Gastroesophageal sphincter (tissue), 4 donors: ENCODE measurements around the gene IFI6. TPM values are rescaled to one million over a fixed set of nuclear protein-coding genes. Genes with fewer than 3 reads are reported as not detected.

ENCODE experiments used
- ATAC-seq: fragments of 150-250 bp; one replicate; pipeline ENCODE4 v1.9.1; 2016; ENCODE audit warnings: mild to moderate bottlenecking, moderate library complexity
- H3K27ac ChIP-seq, 4 donors: fragments of 200-600 bp; sonication (generic) in 3 of 4; 1 replicate in 3 of 4; 2 replicates in 1 of 4; pipeline ENCODE4 v1.5.1; 2016 to 2019
- H3K27me3 ChIP-seq: fragments of 200-600 bp; sonication (generic); one replicate; pipeline ENCODE4 v1.5.1; 2019
- H3K36me3 ChIP-seq, 2 donors: fragments of 200-600 bp; sonication (generic); one replicate each; pipeline ENCODE4 v1.5.1; 2019; ENCODE audit warnings: control low read depth in 1 of 2
- H3K4me1 ChIP-seq, 3 donors: fragments of 200-600 bp; sonication (generic); 1 replicate in 2 of 3; 2 replicates in 1 of 3; pipeline ENCODE4 v1.5.1; 2016 to 2019; ENCODE audit warnings: control low read depth in 2 of 3
- H3K4me3 ChIP-seq, 2 donors: fragments of 200-600 bp; sonication (generic); one replicate each; pipeline ENCODE4 v1.5.1; 2019; ENCODE audit warnings: mild to moderate bottlenecking in 1 of 2, moderate library complexity in 1 of 2
- H3K9me3 ChIP-seq, 3 donors: fragments of 200-600 bp; sonication (generic); one replicate each; pipeline ENCODE4 v1.5.1; 2017 to 2019; ENCODE audit warnings: control low read depth in 2 of 3
- CTCF ChIP-seq, 4 experiments: fragments of 200-600 bp in 2 of 4; fragments of 450-650 bp in 2 of 4; sonication (generic) in 1 of 4; IDR thresholded peaks; one replicate each; pipeline ENCODE4 v1.5.1; 2017 to 2019; ENCODE audit warnings: antibody characterized with exemption in 4 of 4, mild to moderate bottlenecking in 2 of 4, moderate library complexity in 2 of 4
- EP300 ChIP-seq: sonication (generic); formaldehyde crosslinking; IDR thresholded peaks from one replicate; pipeline ENCODE4 v1.6.1; 2017; ENCODE audit warnings: antibody characterized with exemption, mild to moderate bottlenecking
- POLR2A ChIP-seq, 2 donors: fragments of 450-650 bp; IDR thresholded peaks; one replicate each; pipeline ENCODE4 v1.6.1; 2017; ENCODE audit warnings: antibody characterized with exemption in 2 of 2, mild to moderate bottlenecking in 2 of 2, moderate library complexity in 1 of 2
- POLR2AphosphoS5 ChIP-seq: sonication (generic); formaldehyde crosslinking; IDR thresholded peaks from one replicate; pipeline ENCODE4 v1.6.1; 2017; ENCODE audit warnings: antibody characterized with exemption
- WGBS, 2 donors: methylation state at CpG; one replicate each; pipeline ENCODE4 v1.1.5; 2018; ENCODE audit warnings: low coverage in 1 of 2; 5-methylcytosine and 5-hydroxymethylcytosine counted together
- total RNA-seq, 4 donors: library from RNA; depleted of rRNA; stranded (reverse); fragments of >200 nt; gene quantifications; one replicate each; pipeline ENCODE4 v1.1.0, GENCODE V29; 2016

IFI6 gene
- total RNA-seq, 4 donors from 2014 or later, result 28.5 to 98.5 (median 55.1) TPM

- H3K27ac ChIP-seq, result no peak overlapping the region
- no peak for ATAC-seq
Observed at GRCh38 chr1:27689423-27690173, 17.6 kb upstream of the IFI6 start.

GRCh38 chr1:27687906-27688305 is 15.9 kb upstream of the IFI6 start:
- H3K4me1 ChIP-seq, result no peaks in the 10 kb centered on the region
- TF ChIP-seq POLR2AphosphoS5 (no peak), EP300 (no peak), CTCF (IDR thresholded peaks at IDR 0.05) (no peak), POLR2A (IDR thresholded peaks at IDR 0.05) (no peak)
- H3K27ac ChIP-seq, result no peak overlapping the region
- H3K4me3 ChIP-seq, result no peak overlapping the region
- no peaks in the 10 kb centered on the region for H3K9me3 ChIP-seq
- no peak for ATAC-seq
- 87 to 92% methylated on average over 2 to 4 of the region's 5 CpGs for WGBS, 2 donors
- peaks cover 14% of the 10 kb centered on the region for H3K27me3 ChIP-seq
- no peaks in the 10 kb centered on the region for H3K36me3 ChIP-seq

More at GRCh38 chr1:27689423-27690173, 17.6 kb upstream of the IFI6 start:
- 31 to 37% methylated on average over 3 to 4 of the region's 4 CpGs for WGBS, 2 donors
- H3K27me3 ChIP-seq, result peaks cover 14% of the 10 kb centered on the region
- no peaks in the 10 kb centered on the region for H3K36me3 ChIP-seq
- no peaks in the 10 kb centered on the region for H3K4me1 ChIP-seq
- H3K4me3 ChIP-seq, result no peak overlapping the region
- H3K9me3 ChIP-seq, result no peaks in the 10 kb centered on the region
- TF ChIP-seq CTCF (IDR thresholded peaks at IDR 0.05) (no peak), EP300 (no peak), POLR2AphosphoS5 (no peak), POLR2A (IDR thresholded peaks at IDR 0.05) (no peak)

- Histone ChIP-seq H3K27me3 (peaks cover 14% of the 10 kb centered on the region), H3K27ac (no peak overlapping the region), H3K9me3 (peaks cover 0 to 11% (median 0%) of the 10 kb centered on the region in 3 donors), H3K36me3 (no peaks in the 10 kb centered on the region), H3K4me3 (no peak overlapping the region), H3K4me1 (no peaks in the 10 kb centered on the region)
- ATAC-seq, result no peak
- no peak for TF ChIP-seq POLR2AphosphoS5
- no peak for TF ChIP-seq EP300
- no peak for TF ChIP-seq CTCF (IDR thresholded peaks at IDR 0.05)
- no peak for TF ChIP-seq POLR2A (IDR thresholded peaks at IDR 0.05)
- 59% methylated on average over 5 of the region's 21 CpGs; no CpG with 5 or more reads in 1 of the 2 donors for WGBS, 2 donors
Observed at GRCh38 chr1:27686223-27686990, 14.4 kb upstream of the IFI6 start.

- no peak for ATAC-seq
- H3K27me3 ChIP-seq, result peaks cover 14% of the 10 kb centered on the region
- TF ChIP-seq CTCF (IDR thresholded peaks at IDR 0.05) (no peak), POLR2AphosphoS5 (no peak)
Observed at GRCh38 chr1:27684176-27684575, 12.2 kb upstream of the IFI6 start.

More at GRCh38 chr1:27684176-27684575, 12.2 kb upstream of the IFI6 start:
- Histone ChIP-seq H3K4me1 (no peaks in the 10 kb centered on the region), H3K4me3 (no peak overlapping the region), H3K27ac (no peak overlapping the region), H3K36me3 (no peaks in the 10 kb centered on the region), H3K9me3 (peaks cover 0 to 28% (median 0%) of the 10 kb centered on the region in 3 donors)
- WGBS, 2 donors, result 86 to 95% methylated on average over 2 of the region's 2 CpGs
